PFSK-1 (cell line): ENCODE results near the gene ERICH6B.

Source experiments
- SIN3A ChIP-seq: IDR thresholded peaks from 2 replicates; pipeline ENCODE4 v1.6.1; 2012; ENCODE audit warnings: mild to moderate bottlenecking, low read length, moderate library complexity, borderline replicate concordance; ENCODE audit not compliant: insufficient read depth
- TF ChIP-seq, protein P1 (sequence below), 2 experiments: IDR thresholded peaks; 2 replicates each; pipeline versions ENCODE4 v1.6.1 to v1.8.0; 2011 to 2012; ENCODE audit warnings: low read depth in 2 of 2, low read length in 2 of 2, control low read depth in 1 of 2, inconsistent platforms in 1 of 2, mild to moderate bottlenecking in 1 of 2, moderate library complexity in 1 of 2; ENCODE audit not compliant: insufficient read depth in 1 of 2

DNA sequence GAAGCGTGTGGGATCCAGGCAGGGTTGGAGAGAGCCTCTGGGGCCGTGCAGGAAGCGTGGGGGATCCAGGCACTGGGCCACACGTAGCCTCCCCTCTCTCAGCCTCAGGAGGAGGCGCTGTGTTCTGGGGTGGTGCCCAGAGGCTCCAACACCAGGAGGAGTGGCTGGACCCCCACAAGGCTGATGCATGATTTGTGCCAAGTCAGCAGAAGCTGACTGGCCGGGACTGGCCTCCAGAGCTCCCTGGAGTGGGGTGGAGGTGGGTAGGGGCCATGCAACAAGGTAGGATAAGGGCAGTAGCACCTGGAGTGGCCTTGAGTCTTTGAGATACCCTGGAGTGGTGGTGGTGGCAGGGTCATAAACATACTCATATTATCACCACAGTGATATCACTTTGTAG is 75.3 kb downstream of the ERICH6B start:
- no peak for TF ChIP-seq SIN3A
- TF ChIP-seq, protein P1, sequence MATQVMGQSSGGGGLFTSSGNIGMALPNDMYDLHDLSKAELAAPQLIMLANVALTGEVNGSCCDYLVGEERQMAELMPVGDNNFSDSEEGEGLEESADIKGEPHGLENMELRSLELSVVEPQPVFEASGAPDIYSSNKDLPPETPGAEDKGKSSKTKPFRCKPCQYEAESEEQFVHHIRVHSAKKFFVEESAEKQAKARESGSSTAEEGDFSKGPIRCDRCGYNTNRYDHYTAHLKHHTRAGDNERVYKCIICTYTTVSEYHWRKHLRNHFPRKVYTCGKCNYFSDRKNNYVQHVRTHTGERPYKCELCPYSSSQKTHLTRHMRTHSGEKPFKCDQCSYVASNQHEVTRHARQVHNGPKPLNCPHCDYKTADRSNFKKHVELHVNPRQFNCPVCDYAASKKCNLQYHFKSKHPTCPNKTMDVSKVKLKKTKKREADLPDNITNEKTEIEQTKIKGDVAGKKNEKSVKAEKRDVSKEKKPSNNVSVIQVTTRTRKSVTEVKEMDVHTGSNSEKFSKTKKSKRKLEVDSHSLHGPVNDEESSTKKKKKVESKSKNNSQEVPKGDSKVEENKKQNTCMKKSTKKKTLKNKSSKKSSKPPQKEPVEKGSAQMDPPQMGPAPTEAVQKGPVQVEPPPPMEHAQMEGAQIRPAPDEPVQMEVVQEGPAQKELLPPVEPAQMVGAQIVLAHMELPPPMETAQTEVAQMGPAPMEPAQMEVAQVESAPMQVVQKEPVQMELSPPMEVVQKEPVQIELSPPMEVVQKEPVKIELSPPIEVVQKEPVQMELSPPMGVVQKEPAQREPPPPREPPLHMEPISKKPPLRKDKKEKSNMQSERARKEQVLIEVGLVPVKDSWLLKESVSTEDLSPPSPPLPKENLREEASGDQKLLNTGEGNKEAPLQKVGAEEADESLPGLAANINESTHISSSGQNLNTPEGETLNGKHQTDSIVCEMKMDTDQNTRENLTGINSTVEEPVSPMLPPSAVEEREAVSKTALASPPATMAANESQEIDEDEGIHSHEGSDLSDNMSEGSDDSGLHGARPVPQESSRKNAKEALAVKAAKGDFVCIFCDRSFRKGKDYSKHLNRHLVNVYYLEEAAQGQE (IDR thresholded peaks at IDR 0.05; ENCODE audit: insufficient read depth in 1 of 2, low read depth in 2 of 2, low read length in 2 of 2): no peak
